IPS DF 6.9 (cell line): Measurements from ENCODE around the gene USP6NL.

ENCODE experiments used
- DNase-seq: peaks from one replicate; pipeline ENCODE4 v3.0.0-alpha.2; 2013; ENCODE audit warnings: low read depth, low spot score
- H3K27ac ChIP-seq: one replicate; pipeline ENCODE4 v1.5.1; 2013; ENCODE audit warnings: low read length, control low read depth
- H3K27me3 ChIP-seq: 2 replicates; pipeline ENCODE4 v1.6.1; 2013; ENCODE audit warnings: mild to moderate bottlenecking, low read length; ENCODE audit not compliant: control insufficient read depth, insufficient read depth
- H3K36me3 ChIP-seq: 2 replicates; pipeline ENCODE4 v1.6.1; 2013; ENCODE audit warnings: low read length; ENCODE audit not compliant: control insufficient read depth, insufficient read depth
- H3K4me1 ChIP-seq: 2 replicates; pipeline ENCODE4 v1.6.1; 2013; ENCODE audit warnings: low read length; ENCODE audit not compliant: control insufficient read depth, insufficient read depth
- H3K4me3 ChIP-seq: 2 replicates; pipeline ENCODE4 v1.5.1; 2013; ENCODE audit warnings: mild to moderate bottlenecking, low read length
- H3K9me3 ChIP-seq: 2 replicates; pipeline ENCODE4 v1.6.1; 2013; ENCODE audit warnings: low read length, inconsistent platforms; ENCODE audit not compliant: control insufficient read depth, insufficient read depth
- WGBS: extraction: QIAGEN DNeasy Blood & Tissue Kit; methylation state at CpG from one replicate; pipeline ENCODE4 v1.1.7; 2013; ENCODE audit warnings: mixed read lengths, missing lambda C conversion rate; ENCODE audit not compliant: insufficient read length, insufficient coverage; 5-methylcytosine and 5-hydroxymethylcytosine counted together

USP6NL gene

GRCh38 chr10:11570751-11571150, 40.7 kb downstream of the USP6NL start:
- no peaks in the 10 kb centered on the region for H3K4me1 ChIP-seq
- H3K4me3 ChIP-seq, result no peak overlapping the region
- no peak overlapping the region for H3K27ac ChIP-seq
- no peaks in the 10 kb centered on the region for H3K9me3 ChIP-seq
- WGBS, result no CpG with 5 or more reads among the region's 5 CpGs
- no peaks in the 10 kb centered on the region for H3K27me3 ChIP-seq
- H3K36me3 ChIP-seq, result no peaks in the 10 kb centered on the region
- no peak for DNase-seq

- H3K4me1 ChIP-seq, result no peaks in the 10 kb centered on the region
- no peaks in the 10 kb centered on the region for H3K36me3 ChIP-seq
- H3K27ac ChIP-seq, result no peak overlapping the region
- H3K4me3 ChIP-seq, result no peak overlapping the region
- no peaks in the 10 kb centered on the region for H3K27me3 ChIP-seq
- no peak for DNase-seq
- no CpG with 5 or more reads among the region's 6 CpGs for WGBS
- no peaks in the 10 kb centered on the region for H3K9me3 ChIP-seq
These were observed 42.0 kb downstream of the USP6NL start for GRCh38 chr10:11569471-11569870.

GRCh38 chr10:11568578-11568977, 42.9 kb downstream of the USP6NL start:
- Histone ChIP-seq H3K36me3 (no peaks in the 10 kb centered on the region), H3K9me3 (no peaks in the 10 kb centered on the region), H3K4me1 (no peaks in the 10 kb centered on the region), H3K4me3 (no peak overlapping the region), H3K27ac (no peak overlapping the region), H3K27me3 (no peaks in the 10 kb centered on the region)
- no peak for DNase-seq
- no CpG with 5 or more reads among the region's 1 CpG for WGBS

GRCh38 chr10:11564741-11565140, 46.7 kb downstream of the USP6NL start:
- H3K9me3 ChIP-seq, result no peaks in the 10 kb centered on the region
- H3K36me3 ChIP-seq, result no peaks in the 10 kb centered on the region
- no peak overlapping the region for H3K27ac ChIP-seq
- no CpG with 5 or more reads among the region's 3 CpGs for WGBS
- no peaks in the 10 kb centered on the region for H3K27me3 ChIP-seq
- no peak overlapping the region for H3K4me3 ChIP-seq
- no peak for DNase-seq
- no peaks in the 10 kb centered on the region for H3K4me1 ChIP-seq

GRCh38 chr10:11563936-11564335, 47.5 kb downstream of the USP6NL start:
- no CpG with 5 or more reads among the region's 2 CpGs for WGBS
- Histone ChIP-seq H3K4me3 (no peak overlapping the region), H3K36me3 (no peaks in the 10 kb centered on the region), H3K27ac (no peak overlapping the region), H3K4me1 (no peaks in the 10 kb centered on the region), H3K27me3 (no peaks in the 10 kb centered on the region), H3K9me3 (no peaks in the 10 kb centered on the region)
- DNase-seq, result no peak

GRCh38 chr10:11562888-11563287, 48.6 kb downstream of the USP6NL start:
- no CpG with 5 or more reads among the region's 1 CpG for WGBS
- Histone ChIP-seq H3K27me3 (no peaks in the 10 kb centered on the region), H3K4me1 (no peaks in the 10 kb centered on the region), H3K4me3 (no peak overlapping the region), H3K36me3 (no peaks in the 10 kb centered on the region), H3K27ac (no peak overlapping the region), H3K9me3 (no peaks in the 10 kb centered on the region)
- DNase-seq, result no peak

GRCh38 chr10:11560076-11560709, 51.3 kb downstream of the USP6NL start:
- Histone ChIP-seq H3K27me3 (no peaks in the 10 kb centered on the region), H3K4me1 (no peaks in the 10 kb centered on the region), H3K36me3 (no peaks in the 10 kb centered on the region), H3K4me3 (no peak overlapping the region), H3K9me3 (no peaks in the 10 kb centered on the region), H3K27ac (no peak overlapping the region)
- no peak for DNase-seq
- no CpG with 5 or more reads among the region's 4 CpGs for WGBS

- H3K27ac ChIP-seq, result no peak overlapping the region
- H3K36me3 ChIP-seq, result no peaks in the 10 kb centered on the region
- H3K9me3 ChIP-seq, result no peaks in the 10 kb centered on the region
- DNase-seq, result no peak
- no peaks in the 10 kb centered on the region for H3K4me1 ChIP-seq
- no peaks in the 10 kb centered on the region for H3K27me3 ChIP-seq
- H3K4me3 ChIP-seq, result no peak overlapping the region
- no CpG with 5 or more reads among the region's 4 CpGs for WGBS
These were observed 53.5 kb downstream of the USP6NL start for GRCh38 chr10:11557967-11558366.

GRCh38 chr10:11557513-11557912, 53.9 kb downstream of the USP6NL start:
- no peaks in the 10 kb centered on the region for H3K9me3 ChIP-seq
- H3K4me3 ChIP-seq, result no peak overlapping the region
- no peaks in the 10 kb centered on the region for H3K36me3 ChIP-seq
- no peak for DNase-seq
- H3K27ac ChIP-seq, result no peak overlapping the region
- no peaks in the 10 kb centered on the region for H3K27me3 ChIP-seq
- 100% methylated on average over 3 of the region's 7 CpGs for WGBS
- no peaks in the 10 kb centered on the region for H3K4me1 ChIP-seq

- Histone ChIP-seq H3K4me3 (no peak overlapping the region), H3K36me3 (no peaks in the 10 kb centered on the region), H3K27ac (no peak overlapping the region), H3K27me3 (no peaks in the 10 kb centered on the region), H3K9me3 (no peaks in the 10 kb centered on the region), H3K4me1 (no peaks in the 10 kb centered on the region)
- DNase-seq, result no peak
These were observed 55.9 kb downstream of the USP6NL start for GRCh38 chr10:11555556-11555955.

GRCh38 chr10:11553773-11554381, 57.6 kb downstream of the USP6NL start:
- no peak for DNase-seq
- Histone ChIP-seq H3K4me1 (no peaks in the 10 kb centered on the region), H3K27me3 (no peaks in the 10 kb centered on the region), H3K9me3 (no peaks in the 10 kb centered on the region), H3K4me3 (no peak overlapping the region), H3K27ac (no peak overlapping the region), H3K36me3 (no peaks in the 10 kb centered on the region)
- WGBS, result no CpG with 5 or more reads among the region's 6 CpGs
